Endometrial microvascular endothelial cells (primary cell): ENCODE measurements around the gene TXNDC17. TPM values are rescaled to one million over a fixed set of nuclear protein-coding genes. Genes with fewer than 3 reads are reported as not detected.
"Not testable (repeated sequence)": the region's sequence is repeated elsewhere in the genome, so short reads cannot be mapped to it uniquely, and the experiment has no call there.

Experiments
- in situ Hi-C: cut with HindIII; loops from 2 replicates; pipeline ENCODE4 v1.10.0; 2017; ENCODE audit warnings: low sequenced_read_pairs, low pct_unique_long_range_greater_than_20kb; ENCODE audit errors: inconsistent ontology term
- total RNA-seq: library from RNA; depleted of rRNA; stranded (reverse); fragments of >200 nt; gene quantifications from one replicate; pipeline ENCODE4 v1.2.3, GENCODE V29; 2015; ENCODE audit errors: inconsistent ontology term

The TXNDC17 gene
- total RNA-seq = 126 TPM

DNA sequence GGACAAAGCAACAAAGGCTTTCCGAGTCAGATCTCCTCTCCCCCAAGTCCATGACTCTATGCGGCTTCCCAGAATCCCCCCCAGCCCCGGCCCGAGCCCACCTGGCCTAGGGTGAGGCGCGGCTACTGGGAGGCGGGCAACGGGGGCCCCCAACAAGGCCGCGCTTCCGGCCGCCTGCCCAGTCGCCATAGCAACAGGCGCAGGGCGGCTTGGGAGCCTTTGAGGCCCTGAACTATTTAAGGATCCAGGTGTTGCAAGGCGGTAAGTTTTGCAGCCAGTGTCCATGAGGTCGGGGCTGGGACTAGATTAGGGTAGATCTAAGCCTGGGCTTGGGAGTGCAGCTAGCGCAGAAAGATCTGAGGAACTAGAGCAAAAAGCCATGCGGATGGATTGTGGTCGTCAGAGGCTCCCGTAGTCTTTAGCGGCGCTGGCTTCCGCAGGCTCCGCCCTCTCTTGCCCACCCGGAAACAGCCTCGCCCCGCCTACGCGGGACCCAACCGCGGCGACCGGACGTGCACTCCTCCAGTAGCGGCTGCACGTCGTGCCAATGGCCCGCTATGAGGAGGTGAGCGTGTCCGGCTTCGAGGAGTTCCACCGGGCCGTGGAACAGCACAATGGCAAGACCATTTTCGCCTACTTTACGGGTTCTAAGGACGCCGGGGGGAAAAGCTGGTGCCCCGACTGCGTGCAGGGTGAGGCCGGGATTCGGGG, at the start of gene TXNDC17, which contains the start of gene KIAA0753:
TXNDC17 (plus strand) TSS at position 525 of the 711 bp plus-strand sequence; CDS start at position 548, 23 bp downstream.
KIAA0753 (minus strand) TSS at position 176 of the 711 bp plus-strand sequence. CDS start 5,608 bp downstream, outside the sequence.
- in situ Hi-C loops = no loop called here

DNA sequence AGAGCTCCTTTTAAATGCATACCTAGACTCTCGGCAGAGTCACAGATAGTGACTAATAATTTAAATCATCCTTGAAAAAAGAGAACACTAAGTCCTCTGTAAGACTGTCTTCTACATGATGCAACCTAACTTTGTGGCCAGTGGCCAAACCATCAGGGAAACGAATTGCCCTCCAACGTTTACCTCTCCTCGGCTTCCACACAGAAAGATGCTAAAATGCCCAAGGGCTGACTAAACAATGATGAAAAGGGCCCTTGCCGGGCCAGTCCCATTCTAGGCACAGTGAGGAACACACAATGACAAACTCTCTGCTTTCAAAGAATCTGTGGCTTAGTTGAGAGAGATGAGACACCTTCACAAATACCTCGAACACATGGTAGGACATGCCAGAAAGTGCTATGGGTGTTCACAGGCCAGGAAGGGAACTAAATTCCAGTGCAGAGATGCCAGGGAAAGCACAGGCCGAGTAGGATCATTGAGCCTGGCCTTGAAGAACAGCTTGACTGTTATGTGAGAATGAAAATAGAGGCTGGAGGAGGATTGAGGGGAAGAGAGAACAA, 49.2 kb upstream of the TXNDC17 start:
- in situ Hi-C loops = no loop called here

DNA sequence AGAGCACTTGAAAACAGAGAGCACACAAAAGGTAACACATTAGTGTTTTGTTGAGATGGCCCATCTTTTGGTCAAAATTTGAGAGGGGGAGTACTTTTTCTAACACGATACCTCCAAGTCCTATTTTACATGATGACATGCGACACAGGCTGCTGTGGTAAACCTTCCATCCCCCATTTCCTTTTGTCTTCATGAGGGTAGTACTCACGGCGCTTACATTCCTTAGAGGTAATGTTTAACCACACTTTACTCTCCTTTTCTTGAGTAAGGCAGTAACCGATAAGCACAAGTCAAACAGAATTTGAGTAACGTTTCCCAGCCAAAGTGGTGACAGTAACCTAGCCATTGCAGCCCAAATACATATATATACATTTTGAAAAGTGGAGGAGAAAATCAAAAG, 48.7 kb upstream of the TXNDC17 start:
- in situ Hi-C loops = no loop called here

DNA sequence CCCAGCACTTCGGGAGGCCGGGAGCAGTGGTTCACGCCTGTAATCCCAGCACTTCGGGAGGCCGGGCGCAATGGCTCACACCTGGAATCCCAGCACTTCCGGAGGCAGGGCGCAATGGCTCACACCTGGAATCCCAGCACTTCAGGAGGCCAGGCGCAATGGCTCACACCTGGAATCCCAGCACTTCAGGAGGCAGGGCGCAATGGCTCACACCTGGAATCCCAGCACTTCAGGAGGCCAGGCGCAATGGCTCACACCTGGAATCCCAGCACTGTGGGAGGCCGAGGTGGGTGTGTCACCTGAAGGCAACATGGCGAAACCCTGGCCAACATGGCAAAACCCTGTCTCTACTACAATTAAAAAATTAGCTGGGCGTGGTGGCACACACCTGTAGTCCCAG, 47.5 kb upstream of the TXNDC17 start:
- in situ Hi-C loops = not testable (repeated sequence)

GRCh38 chr17:6596081-6596480, 44.8 kb upstream of the TXNDC17 start:
- in situ Hi-C loops = no loop called here

GRCh38 chr17:6596511-6596910, 44.3 kb upstream of the TXNDC17 start:
- in situ Hi-C loops = no loop called here

DNA sequence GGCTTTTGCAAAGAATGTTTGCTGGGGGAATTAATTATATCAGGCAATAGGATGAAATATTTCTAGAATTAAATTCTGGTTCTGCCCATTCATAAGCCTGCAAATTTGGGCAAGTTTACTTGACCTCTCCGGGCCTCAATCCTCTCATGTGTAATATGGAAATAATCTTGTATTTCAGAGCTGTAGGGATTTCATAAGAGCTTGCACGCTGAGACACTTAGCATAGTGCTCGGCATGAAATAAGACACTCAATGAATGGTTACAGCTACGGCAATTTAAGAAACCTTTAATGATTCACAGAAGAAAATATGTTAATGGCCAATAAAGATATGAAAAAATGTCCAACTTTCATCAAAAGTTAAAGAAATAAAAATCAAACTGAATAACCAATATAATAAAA, 43.9 kb upstream of the TXNDC17 start:
- in situ Hi-C loops = no loop called here

DNA sequence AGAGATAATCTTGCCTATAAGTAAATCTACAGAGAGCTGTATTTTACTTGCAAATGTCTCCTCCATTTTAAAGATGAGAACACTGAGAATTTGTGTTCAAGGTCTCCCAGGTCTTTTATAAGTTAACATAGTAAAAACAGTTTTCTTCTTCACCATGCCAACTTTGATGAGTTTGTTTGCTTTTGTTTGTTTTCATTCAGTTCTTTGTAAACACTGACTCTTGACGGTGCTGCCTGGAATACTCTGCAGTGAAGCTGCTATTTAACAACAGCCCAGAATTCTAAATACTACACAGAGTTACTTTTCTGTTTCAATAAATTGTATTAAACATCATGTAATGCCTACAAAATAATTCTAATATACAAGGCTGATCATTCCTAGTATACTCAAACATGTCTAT, 43.1 kb upstream of the TXNDC17 start:
- in situ Hi-C loops = no loop called here

DNA sequence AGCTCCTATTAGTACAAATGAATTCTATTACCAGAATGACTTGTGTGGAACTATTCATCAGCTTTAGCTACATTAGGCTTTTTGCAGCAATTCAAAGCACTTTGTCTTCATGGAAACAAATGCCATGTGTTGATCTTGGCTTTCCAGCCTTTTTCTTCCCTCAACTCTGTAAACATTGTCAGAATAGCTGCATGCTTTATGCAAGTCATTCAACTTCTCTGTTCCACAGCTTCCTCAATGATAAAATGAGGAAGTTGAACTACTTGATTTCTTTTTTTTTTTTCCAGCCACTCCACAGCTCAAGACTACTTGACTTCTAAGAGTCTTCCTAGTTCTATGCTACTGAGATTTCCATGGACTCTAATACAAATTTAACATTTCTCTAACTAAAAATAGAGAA, 41.5 kb upstream of the TXNDC17 start:
- in situ Hi-C loops = no loop called here

- in situ Hi-C loops = no loop called here
Observed at GRCh38 chr17:6602141-6602540, 38.7 kb upstream of the TXNDC17 start.

GRCh38 chr17:6603744-6604325, 37.0 kb upstream of the TXNDC17 start:
- in situ Hi-C loops = no loop called here

- in situ Hi-C loops = no loop called here
Observed at GRCh38 chr17:6605142-6605541, 35.7 kb upstream of the TXNDC17 start.

GRCh38 chr17:6608321-6608720, 32.5 kb upstream of the TXNDC17 start:
- in situ Hi-C loops = no loop called here

DNA sequence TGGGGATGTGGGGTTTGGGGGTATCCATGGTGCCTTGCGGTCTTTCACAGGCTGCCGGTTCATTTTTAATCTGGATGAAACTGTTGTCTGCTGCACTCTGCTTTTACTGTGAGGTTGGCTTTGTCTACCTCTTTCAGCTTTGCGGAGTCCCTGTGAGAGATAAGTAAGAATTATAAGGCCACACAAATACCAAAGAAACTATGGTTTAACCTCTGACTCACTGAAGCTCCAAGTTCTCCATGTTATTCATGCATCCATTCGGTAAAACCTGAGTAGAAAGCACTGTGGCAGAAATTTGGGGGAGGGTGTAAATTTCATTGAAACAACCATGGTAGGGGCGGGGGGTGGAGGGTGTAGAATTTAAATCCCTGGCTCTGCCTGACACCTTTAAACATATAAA, 30.8 kb upstream of the TXNDC17 start:
- in situ Hi-C loops = no loop called here

- in situ Hi-C loops = no loop called here
Observed at GRCh38 chr17:6611231-6611630, 29.6 kb upstream of the TXNDC17 start.

GRCh38 chr17:6623941-6624340, 16.9 kb upstream of the TXNDC17 start:
- in situ Hi-C loops = no loop called here

DNA sequence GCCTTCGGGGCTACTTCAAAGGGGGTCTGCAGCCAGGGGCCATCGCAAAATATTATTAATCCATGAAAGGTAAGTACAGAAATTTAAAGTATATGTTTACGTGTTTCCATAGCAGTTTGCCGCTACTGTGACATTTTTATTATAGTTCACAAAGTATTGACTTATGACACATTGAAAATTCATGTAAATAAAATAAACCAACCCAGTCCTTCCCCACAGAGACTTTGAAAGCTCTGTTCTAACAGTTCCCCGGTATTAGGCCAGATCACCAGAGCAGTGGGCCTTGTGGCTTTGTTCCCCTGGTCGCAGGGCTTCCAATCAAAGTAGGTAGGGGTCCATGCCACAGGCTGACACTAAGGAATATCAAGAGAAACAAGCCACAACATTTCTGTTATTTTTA, 14.2 kb upstream of the TXNDC17 start:
- in situ Hi-C loops = no loop called here

DNA sequence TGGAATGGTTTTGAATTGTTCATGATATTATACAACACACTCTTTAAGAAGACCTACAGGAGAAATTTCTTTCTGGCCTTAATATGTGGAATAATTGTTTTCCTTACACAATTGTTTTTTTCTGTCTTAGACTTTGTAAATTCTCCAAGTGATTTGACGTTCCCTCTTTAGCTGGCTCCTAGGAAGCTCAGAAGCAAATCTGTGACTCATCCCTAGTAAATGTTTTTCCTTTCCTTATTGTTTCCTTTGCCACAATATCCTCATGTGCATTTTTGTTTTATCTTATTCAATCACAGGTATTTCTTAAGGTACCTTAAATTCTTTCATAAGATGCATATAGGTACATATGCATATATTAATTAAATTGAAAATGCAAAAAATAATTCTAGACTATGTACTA, 13.8 kb upstream of the TXNDC17 start:
- in situ Hi-C loops = no loop called here

GRCh38 chr17:6630390-6630789, 10.5 kb upstream of the TXNDC17 start:
- in situ Hi-C loops = no loop called here

- in situ Hi-C loops = no loop called here
Observed at GRCh38 chr17:6632530-6632929, 8.3 kb upstream of the TXNDC17 start.
